Measurements from ENCODE around the gene OR51B4.

- TF ChIP-seq EZH2 (IDR thresholded peaks at IDR 0.05; ENCODE audit: borderline replicate concordance, low read depth, low read length, severe bottlenecking) (no peak), POLR2A (IDR thresholded peaks at IDR 0.05; ENCODE audit: low read depth, low read length) (no peak), CTCF (IDR thresholded peaks at IDR 0.05; ENCODE audit: extremely low read depth in 1 of 2, insufficient read depth in 1 of 2, low read depth in 1 of 2, low read length in 2 of 2) (no peak)
These were observed 25.0 kb downstream of the OR51B4 start for GRCh38 chr11:5276697-5277096.
